ENCODE measurements around the gene SLC16A3. TPM values are rescaled to one million over a fixed set of nuclear protein-coding genes. Genes with fewer than 3 reads are reported as not detected.
A peak's percentile ranks its signal among the peaks of the same experiment; 100 is the strongest.

Gene SLC16A3
- total and polyA plus RNA-seq, 8 donors = 4.9 to 87.9 (median 37.7) TPM

GRCh38 chr17:82200743-82201497 lies 27.9 kb upstream of the SLC16A3 start:
- WGBS, 5 donors = 74 to 87% (median 77%) methylated on average over 13 of the region's 13 CpGs
- peak in 1 of 2 donors; percentile 64 for DNase-seq
- no peak overlapping the region for H3K4me3 ChIP-seq
- no peaks in the 10 kb centered on the region for H3K9me3 ChIP-seq
- intact Hi-C loops (cut with DNase I; ENCODE audit: low total_unique reads) = no loop called here
- no peak for TF ChIP-seq EP300 (IDR thresholded peaks at IDR 0.05)
- no peak for TF ChIP-seq POLR2AphosphoS5 (IDR thresholded peaks at IDR 0.05)
- TF ChIP-seq POLR2A (IDR thresholded peaks at IDR 0.05) = no peak
- TF ChIP-seq CTCF (IDR thresholded peaks at IDR 0.05) = no peak
- H3K27ac ChIP-seq = no peak overlapping the region
- peaks cover 5 to 16% (median 10%) of the 10 kb centered on the region in 4 donors for H3K4me1 ChIP-seq
- peaks cover 8 to 44% (median 42%) of the 10 kb centered on the region in 4 donors for H3K36me3 ChIP-seq
- H3K27me3 ChIP-seq = no peaks in the 10 kb centered on the region

- peaks cover 11 to 22% (median 16%) of the 10 kb centered on the region in 4 donors for H3K4me1 ChIP-seq
- 69 to 85% (median 79%) methylated on average over 19 to 23 of the region's 23 CpGs for WGBS, 5 donors
- no peak for TF ChIP-seq POLR2AphosphoS5 (IDR thresholded peaks at IDR 0.05)
- TF ChIP-seq EP300 (IDR thresholded peaks at IDR 0.05) = no peak
- TF ChIP-seq CTCF (IDR thresholded peaks at IDR 0.05) = no peak
- no peak for TF ChIP-seq POLR2A (IDR thresholded peaks at IDR 0.05)
- intact Hi-C loops (cut with DNase I; ENCODE audit: low total_unique reads) = no loop called here
- peaks cover 8 to 40% (median 36%) of the 10 kb centered on the region in 4 donors for H3K36me3 ChIP-seq
- no peaks in the 10 kb centered on the region for H3K9me3 ChIP-seq
- DNase-seq = peak in 1 of 2 donors; percentile 30
- H3K27ac ChIP-seq = no peak overlapping the region
- H3K27me3 ChIP-seq = no peaks in the 10 kb centered on the region
- H3K4me3 ChIP-seq = no peak overlapping the region
Observed at GRCh38 chr17:82201498-82201910, 27.3 kb upstream of the SLC16A3 start.

GRCh38 chr17:82202981-82203380 lies 25.9 kb upstream of the SLC16A3 start:
- H3K36me3 ChIP-seq = peaks cover 3 to 26% (median 24%) of the 10 kb centered on the region in 4 donors
- 73 to 80% (median 77%) methylated on average over 10 of the region's 10 CpGs for WGBS, 5 donors
- no peak overlapping the region for H3K4me3 ChIP-seq
- TF ChIP-seq POLR2AphosphoS5 (IDR thresholded peaks at IDR 0.05) = no peak
- TF ChIP-seq EP300 (IDR thresholded peaks at IDR 0.05) = no peak
- no peak for TF ChIP-seq CTCF (IDR thresholded peaks at IDR 0.05)
- TF ChIP-seq POLR2A (IDR thresholded peaks at IDR 0.05) = no peak
- H3K27me3 ChIP-seq = no peaks in the 10 kb centered on the region
- H3K4me1 ChIP-seq = peaks cover 12 to 27% (median 17%) of the 10 kb centered on the region in 4 donors
- no peaks in the 10 kb centered on the region for H3K9me3 ChIP-seq
- no peak for DNase-seq
- intact Hi-C loops (cut with DNase I; ENCODE audit: low total_unique reads) = no loop called here
- H3K27ac ChIP-seq = no peak overlapping the region

DNA sequence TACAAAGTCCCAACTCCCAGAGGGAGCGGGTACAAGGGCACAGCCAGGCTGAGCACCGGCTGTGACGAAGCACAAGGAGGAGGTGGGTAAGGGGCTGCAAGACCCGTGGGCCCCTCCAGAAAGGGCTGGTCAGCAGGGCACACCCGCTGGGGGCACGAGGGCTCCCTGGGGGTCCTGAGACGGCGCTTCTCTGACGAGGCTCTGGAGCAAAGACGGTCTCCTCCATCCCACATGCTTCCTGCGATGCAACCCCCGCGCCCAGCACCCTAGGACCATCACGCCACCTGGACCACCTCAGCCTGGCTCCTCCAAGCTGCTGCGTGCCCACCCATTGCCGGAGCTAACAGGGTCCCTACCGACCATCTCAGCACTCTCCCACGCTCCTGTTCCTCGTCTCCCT lies 24.9 kb upstream of the SLC16A3 start:
- peaks cover 12 to 27% (median 17%) of the 10 kb centered on the region in 4 donors for H3K4me1 ChIP-seq
- TF ChIP-seq EP300 (IDR thresholded peaks at IDR 0.05) (no peak), POLR2AphosphoS5 (IDR thresholded peaks at IDR 0.05) (no peak), CTCF (IDR thresholded peaks at IDR 0.05) (no peak), POLR2A (IDR thresholded peaks at IDR 0.05) (no peak)
- H3K27me3 ChIP-seq = no peaks in the 10 kb centered on the region
- no peak overlapping the region for H3K4me3 ChIP-seq
- H3K36me3 ChIP-seq = peaks cover 0 to 21% (median 20%) of the 10 kb centered on the region in 4 donors
- intact Hi-C loops (cut with DNase I; ENCODE audit: low total_unique reads) = no loop called here
- DNase-seq = no peak
- 89 to 91% (median 90%) methylated on average over 18 to 19 of the region's 19 CpGs for WGBS, 5 donors
- H3K9me3 ChIP-seq = no peaks in the 10 kb centered on the region
- H3K27ac ChIP-seq = no peak overlapping the region

Data from stomach (tissue), 9 donors.